KG1 (cell line): Measurements from ENCODE around the gene MED26.

Source experiments
- DNase-seq: peaks from one replicate; lab custom pipeline; 2025; lab: John Stamatoyannopoulos, UW

Gene MED26

DNA sequence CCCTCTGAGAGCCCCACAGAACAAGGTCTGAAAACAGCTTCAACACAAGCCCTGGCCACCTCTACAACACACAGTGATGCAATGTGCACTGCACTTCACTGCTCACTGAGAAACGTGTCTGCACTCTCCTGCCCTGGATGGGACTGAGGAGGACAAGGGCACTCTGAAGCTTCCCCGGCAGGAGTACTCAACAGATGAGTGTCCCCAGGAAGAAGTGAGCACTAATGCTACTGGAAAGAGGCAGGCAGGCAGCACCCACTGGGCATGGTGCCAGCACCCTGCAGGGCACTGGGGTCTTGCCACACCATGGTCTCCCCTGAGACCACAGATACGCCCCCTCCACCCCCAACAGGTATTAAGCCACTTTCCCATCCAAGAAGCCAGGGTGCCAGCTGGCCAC lies 38.1 kb downstream of the MED26 start:
- no peak for DNase-seq

- no peak for DNase-seq
Observed at GRCh38 chr19:16588824-16589577, 39.0 kb downstream of the MED26 start.

DNA sequence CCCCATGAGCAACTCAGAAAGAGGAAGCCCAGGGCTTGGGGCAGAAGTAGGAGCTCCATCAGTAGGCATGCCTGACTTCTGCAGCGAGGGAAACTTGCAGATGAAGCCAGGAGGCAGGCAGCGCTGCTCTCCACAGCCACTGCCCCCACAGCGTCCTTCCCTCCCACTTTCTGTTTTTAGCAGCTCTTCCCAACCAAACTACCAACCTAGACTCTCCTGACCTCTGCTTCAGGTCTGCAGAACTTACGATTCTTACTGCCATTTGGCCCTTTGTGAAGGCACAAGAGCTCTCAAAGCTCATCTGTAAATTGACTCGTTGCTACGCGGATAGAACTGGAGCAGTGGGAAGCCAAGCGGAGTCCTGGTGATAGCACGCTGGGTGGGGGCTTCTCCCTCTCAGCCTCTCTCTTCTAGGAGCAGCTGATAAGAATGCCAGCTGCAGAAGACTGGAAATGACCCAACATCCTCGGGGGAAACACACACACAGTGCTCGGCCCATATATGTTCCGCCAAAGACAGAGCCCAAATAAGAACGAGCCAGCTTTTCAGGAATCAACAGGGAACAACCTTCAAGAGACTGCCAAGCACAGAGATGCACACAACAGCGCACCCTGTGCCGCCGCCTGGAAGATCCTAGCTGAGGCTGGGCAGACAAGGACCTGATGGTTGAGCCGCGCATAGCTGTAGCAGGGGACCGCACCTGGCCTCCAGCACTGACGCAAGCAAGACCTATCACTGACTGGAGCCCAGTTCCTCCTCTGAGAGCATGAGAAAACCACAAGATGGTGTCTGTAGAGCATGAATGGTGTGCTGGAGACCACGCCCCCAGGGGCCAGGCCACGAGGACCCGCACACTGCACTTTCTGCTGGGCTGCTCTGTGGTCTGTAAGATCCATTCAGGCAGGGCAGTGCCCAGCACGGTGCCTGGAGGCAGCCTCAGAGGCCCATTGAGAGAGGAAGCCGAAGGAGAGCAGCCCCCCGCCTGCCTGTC lies 39.9 kb downstream of the MED26 start:
- peak; percentile 45 for DNase-seq

GRCh38 chr19:16586991-16587832 lies 40.8 kb downstream of the MED26 start:
- DNase-seq = no peak

DNA sequence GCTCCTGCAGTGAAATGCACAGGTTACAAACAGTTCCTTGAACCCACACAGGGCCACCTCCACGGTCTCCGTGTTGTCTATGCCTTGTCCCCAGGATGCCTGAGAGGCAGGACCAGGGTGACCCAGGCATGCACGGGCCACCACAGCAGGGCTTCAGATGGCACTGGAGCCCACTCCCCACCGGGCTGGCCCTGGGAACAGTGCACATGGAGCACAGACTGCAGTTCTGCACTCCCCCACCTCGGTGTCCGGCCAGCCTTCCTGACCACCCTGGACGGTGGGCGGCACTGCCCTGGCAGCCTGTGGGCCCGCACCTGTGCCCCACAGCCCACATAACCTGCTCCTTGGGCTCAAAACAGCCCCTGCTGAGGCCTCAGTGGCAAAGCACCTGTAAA lies 41.5 kb downstream of the MED26 start:
- DNase-seq = no peak

GRCh38 chr19:16585808-16586476 lies 42.1 kb downstream of the MED26 start:
- no peak for DNase-seq

DNA sequence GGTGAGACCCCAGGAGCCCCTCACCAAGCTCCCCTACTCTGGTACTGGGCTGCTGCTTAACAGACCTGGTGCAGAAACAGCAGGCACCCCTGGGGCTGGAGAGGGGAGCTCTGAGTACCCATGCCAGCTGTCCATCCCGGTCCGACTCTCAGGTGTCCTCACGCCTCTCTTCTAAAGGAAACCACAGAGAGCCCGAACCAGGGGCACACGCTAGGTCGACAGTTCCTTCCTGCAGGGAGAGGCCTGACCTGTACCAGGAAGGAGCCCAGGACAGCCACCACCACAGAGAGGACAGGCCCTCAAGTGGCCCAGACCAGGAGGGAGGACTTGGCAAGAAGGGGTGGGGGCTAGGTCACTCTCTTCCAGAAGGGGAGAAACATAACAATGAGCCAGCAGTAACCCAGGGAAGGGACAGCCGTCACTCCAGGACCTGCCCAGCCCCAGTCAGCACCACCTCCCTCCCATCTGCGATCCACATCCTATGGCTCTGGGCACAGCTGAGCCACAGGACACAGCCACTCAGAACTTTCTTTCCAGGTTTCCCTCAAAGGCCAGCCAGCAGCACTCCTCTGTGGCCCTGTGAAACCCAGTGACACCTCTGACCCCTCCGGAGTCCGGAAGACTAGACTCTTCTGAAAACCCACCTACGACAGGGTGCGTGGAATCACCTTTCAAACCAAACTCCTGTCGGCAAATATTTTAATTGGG lies 42.8 kb downstream of the MED26 start:
- no peak for DNase-seq

DNA sequence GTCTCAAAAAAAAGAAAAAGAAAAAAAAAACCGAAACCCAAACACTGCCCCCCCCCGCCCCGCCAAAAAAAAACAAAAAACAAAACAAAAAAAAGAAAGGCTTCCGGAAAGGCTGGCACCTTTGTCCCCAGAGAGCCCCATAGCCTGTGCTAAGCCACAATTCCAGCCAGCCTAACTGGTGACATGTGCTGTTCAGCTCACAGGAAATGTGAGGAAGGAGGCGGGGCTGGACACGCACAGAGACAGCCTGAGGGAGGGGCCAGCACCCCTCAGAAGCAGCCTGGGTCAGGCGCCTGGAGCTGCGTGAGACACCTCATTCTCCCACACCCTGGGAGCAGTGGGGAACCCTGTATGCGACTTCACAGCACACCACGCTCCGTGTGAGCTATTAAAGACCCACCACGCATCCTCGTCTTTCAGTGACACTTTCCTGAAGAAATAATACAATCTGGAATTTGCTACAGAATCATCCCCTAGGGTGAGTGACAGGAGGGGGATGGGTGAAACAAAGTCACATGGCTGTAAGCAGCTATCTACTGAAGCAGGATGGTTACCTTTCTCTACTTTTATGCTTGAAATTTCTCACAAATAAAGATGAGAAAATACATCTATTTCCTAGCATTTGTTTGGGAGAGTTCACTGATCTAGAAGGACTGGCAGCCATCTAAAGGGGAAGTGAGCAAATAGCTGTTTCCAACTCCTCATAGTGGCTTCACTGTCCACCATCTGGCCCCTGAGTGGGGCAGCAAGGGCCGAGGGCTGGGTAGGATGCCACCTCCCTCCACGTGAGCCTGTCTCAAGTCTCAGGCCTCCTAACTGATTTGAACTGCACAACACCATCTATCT lies 43.5 kb downstream of the MED26 start:
- peak; percentile 68 for DNase-seq

DNA sequence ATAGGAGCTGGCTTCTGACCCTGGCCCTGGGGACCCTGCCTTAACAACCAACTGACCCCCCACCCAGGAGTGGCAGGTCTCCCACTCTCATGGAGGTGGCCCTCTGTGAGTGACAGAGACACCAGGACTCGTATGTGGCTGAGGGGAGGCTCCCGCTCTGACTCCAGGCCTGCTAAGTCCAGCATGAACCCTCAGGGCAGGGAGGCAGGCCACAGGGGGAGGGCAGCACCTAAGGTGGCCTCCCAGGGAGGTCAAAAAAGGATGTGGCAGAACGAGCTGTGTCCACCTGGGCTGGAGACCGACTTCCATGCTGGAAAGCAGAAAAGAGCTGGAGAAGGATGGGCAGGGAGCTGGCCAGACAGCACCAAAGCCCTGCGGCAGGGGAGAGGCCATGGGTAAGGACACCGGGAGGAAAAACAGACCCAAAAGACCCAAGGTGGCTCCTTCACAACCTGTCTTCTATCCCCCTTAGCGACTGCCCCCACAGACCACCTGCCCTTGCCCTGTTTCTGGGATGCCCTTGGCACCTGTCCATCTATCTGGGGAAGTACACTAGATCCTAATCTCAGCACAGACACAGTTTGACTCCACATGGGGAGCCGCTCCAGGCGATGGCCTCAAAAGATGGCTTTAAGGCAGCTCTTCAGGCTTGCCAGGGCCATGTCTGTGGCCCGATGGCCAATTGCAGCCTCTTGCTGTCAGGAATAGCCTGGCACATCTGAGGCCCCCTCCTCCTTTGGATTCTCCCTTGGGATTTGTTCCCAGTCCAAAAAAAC lies 45.3 kb downstream of the MED26 start:
- DNase-seq = no peak

- no peak for DNase-seq
Observed at GRCh38 chr19:16581971-16582343, 46.0 kb downstream of the MED26 start.

- no peak for DNase-seq
Observed at GRCh38 chr19:16581145-16581970, 46.6 kb downstream of the MED26 start.

GRCh38 chr19:16579381-16579780 lies 48.6 kb downstream of the MED26 start:
- no peak for DNase-seq

- DNase-seq = no peak
Observed at GRCh38 chr19:16577531-16577985, 50.4 kb downstream of the MED26 start.

DNA sequence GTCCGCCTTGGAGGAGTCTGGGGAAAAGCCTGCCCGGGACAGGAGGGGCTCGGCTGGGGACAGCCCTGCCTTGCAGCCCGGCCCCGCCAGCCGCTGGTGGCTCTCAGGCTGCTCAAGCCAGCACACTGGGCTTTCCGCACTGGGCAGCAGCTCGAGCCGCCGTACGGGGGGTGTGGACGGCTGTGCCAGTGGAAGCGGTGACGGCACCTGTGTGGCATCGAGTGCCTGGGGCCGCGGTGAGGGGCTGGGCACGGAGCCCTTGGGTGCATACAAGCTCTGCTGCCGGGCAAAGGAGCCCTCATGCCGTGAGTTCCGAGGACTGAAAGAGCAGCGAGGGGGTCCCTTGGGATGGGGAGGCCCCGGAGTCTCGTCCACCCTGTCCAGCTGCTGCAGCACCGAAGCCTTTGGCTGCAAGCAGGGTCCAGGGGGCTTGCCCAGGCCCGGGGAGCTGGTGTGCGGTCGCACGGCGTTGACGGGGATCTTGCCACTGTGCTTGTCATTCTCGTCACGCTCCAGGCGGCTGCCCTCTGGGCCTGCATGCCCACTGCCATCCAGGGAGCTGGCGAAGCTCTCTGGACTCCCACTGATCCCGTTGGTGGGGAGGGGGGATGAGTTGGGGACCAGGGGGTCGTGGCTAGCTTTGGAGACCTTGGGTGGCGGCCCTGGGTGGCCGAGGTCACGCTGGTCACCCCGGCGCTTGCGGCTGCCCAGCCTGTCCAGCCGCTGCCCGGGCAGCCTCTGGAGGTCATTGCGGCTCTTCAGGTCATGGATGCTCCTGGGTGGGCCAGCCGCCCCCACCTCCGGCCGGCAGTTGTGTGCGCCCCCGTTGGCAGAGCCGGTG lies 51.1 kb downstream of the MED26 start:
- DNase-seq = no peak

GRCh38 chr19:16575861-16576689 lies 51.9 kb downstream of the MED26 start:
- no peak for DNase-seq

DNA sequence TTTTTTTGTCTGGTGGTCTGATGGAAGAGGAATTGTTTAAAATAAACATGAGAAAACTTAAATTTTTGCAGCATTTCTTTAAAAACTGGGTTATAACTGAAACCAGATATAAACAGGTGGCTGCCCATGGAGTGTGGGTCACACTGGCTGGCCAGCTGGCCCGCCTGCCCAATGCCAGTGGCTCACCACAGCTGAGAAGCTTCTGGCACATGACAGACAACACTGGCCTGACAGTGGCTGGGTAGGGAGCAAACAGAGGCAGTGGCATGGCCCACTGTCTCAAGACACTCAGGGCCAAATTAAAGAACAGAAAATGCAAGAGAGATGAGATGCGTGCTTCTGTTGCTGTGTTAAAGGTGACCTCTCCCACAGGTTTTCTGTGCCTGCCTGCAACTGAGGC lies 52.7 kb downstream of the MED26 start:
- no peak for DNase-seq
